Measurements from ENCODE around the gene LAGE3. TPM values are rescaled to one million over a fixed set of nuclear protein-coding genes. Genes with fewer than 3 reads are reported as not detected.
A peak's percentile ranks its signal among the peaks of the same experiment; 100 is the strongest.

Gene LAGE3
- total RNA-seq, 4 donors from 2014 or later, result 26.0 to 72.5 (median 29.3) TPM

- Histone ChIP-seq H3K9me3 (no peaks in the 10 kb centered on the region), H3K27me3 (no peaks in the 10 kb centered on the region), H3K4me3 (no peak overlapping the region), H3K27ac (no peak overlapping the region), H3K4me1 (peaks cover 3 to 11% of the 10 kb centered on the region in 2 donors), H3K36me3 (peaks cover 0 to 5% of the 10 kb centered on the region in 2 donors)
- in situ Hi-C loops (cut with MboI; ENCODE audit: low sequenced_read_pairs in 4 of 4), result no loop called here
- DNase-seq (no peak), ATAC-seq (no peak)
- intact Hi-C loops (cut with DNase I; ENCODE audit: low total_unique reads), result no loop called here
- no peak for TF ChIP-seq CTCF (IDR thresholded peaks at IDR 0.05 in 4 of 5, conservative IDR thresholded peaks at IDR 0.05 in 1 of 5)
- TF ChIP-seq POLR2A (IDR thresholded peaks at IDR 0.05), result no peak
Measured at GRCh38 chrX:154432210-154432609, 46.9 kb downstream of the LAGE3 start.

- Histone ChIP-seq H3K4me3 (no peak overlapping the region), H3K36me3 (peaks cover 0 to 5% of the 10 kb centered on the region in 2 donors), H3K9me3 (no peaks in the 10 kb centered on the region), H3K4me1 (peaks cover 3 to 11% of the 10 kb centered on the region in 2 donors), H3K27ac (no peak overlapping the region), H3K27me3 (no peaks in the 10 kb centered on the region)
- peak in 1 of 2 donors; percentile 33 for DNase-seq
- in situ Hi-C loops (cut with MboI; ENCODE audit: low sequenced_read_pairs in 4 of 4), result no loop called here
- no peak for ATAC-seq
- intact Hi-C loops (cut with DNase I; ENCODE audit: low total_unique reads), result no loop called here
- TF ChIP-seq CTCF (IDR thresholded peaks at IDR 0.05 in 4 of 5, conservative IDR thresholded peaks at IDR 0.05 in 1 of 5) (no peak), POLR2A (IDR thresholded peaks at IDR 0.05) (no peak)
Measured at GRCh38 chrX:154431341-154431740, 47.7 kb downstream of the LAGE3 start.

- no peak overlapping the region for H3K27ac ChIP-seq
Measured at GRCh38 chrX:154430916-154431315, 48.2 kb downstream of the LAGE3 start.

GRCh38 chrX:154430479-154430878 lies 48.6 kb downstream of the LAGE3 start:
- ATAC-seq, result no peak
- Histone ChIP-seq H3K27ac (no peak overlapping the region), H3K4me1 (peaks cover 3 to 7% of the 10 kb centered on the region in 2 donors), H3K9me3 (no peaks in the 10 kb centered on the region), H3K36me3 (peaks cover 0 to 5% of the 10 kb centered on the region in 2 donors), H3K4me3 (no peak overlapping the region), H3K27me3 (no peaks in the 10 kb centered on the region)
- DNase-seq, result no peak
- in situ Hi-C loops (cut with MboI; ENCODE audit: low sequenced_read_pairs in 4 of 4), result no loop called here
- intact Hi-C loops (cut with DNase I; ENCODE audit: low total_unique reads), result no loop called here
- TF ChIP-seq POLR2A (IDR thresholded peaks at IDR 0.05) (no peak), CTCF (IDR thresholded peaks at IDR 0.05 in 4 of 5, conservative IDR thresholded peaks at IDR 0.05 in 1 of 5) (no peak)

More at GRCh38 chrX:154430916-154431315, 48.2 kb downstream of the LAGE3 start:
- Histone ChIP-seq H3K27me3 (no peaks in the 10 kb centered on the region), H3K4me1 (peaks cover 3 to 7% of the 10 kb centered on the region in 2 donors), H3K36me3 (peaks cover 0 to 5% of the 10 kb centered on the region in 2 donors), H3K4me3 (no peak overlapping the region), H3K9me3 (no peaks in the 10 kb centered on the region)
- in situ Hi-C loops (cut with MboI; ENCODE audit: low sequenced_read_pairs in 4 of 4) (no loop called here), intact Hi-C loops (cut with DNase I; ENCODE audit: low total_unique reads) (no loop called here)
- TF ChIP-seq POLR2A (IDR thresholded peaks at IDR 0.05) (no peak), CTCF (IDR thresholded peaks at IDR 0.05 in 4 of 5, conservative IDR thresholded peaks at IDR 0.05 in 1 of 5) (no peak)
- DNase-seq, result no peak
- no peak for ATAC-seq

GRCh38 chrX:154429711-154430110 lies 49.4 kb downstream of the LAGE3 start:
- no peak for TF ChIP-seq CTCF (IDR thresholded peaks at IDR 0.05 in 4 of 5, conservative IDR thresholded peaks at IDR 0.05 in 1 of 5)
- no peak for TF ChIP-seq POLR2A (IDR thresholded peaks at IDR 0.05)
- Histone ChIP-seq H3K27ac (peak overlapping the region; percentile 74 to 91 (median 89)), H3K36me3 (peaks cover 0 to 1% of the 10 kb centered on the region in 2 donors), H3K4me3 (peak overlapping the region in 1 of 4 donors; percentile 67), H3K4me1 (peaks cover 3 to 7% of the 10 kb centered on the region in 2 donors), H3K27me3 (no peaks in the 10 kb centered on the region), H3K9me3 (no peaks in the 10 kb centered on the region)
- ATAC-seq, result no peak
- in situ Hi-C loops (cut with MboI; ENCODE audit: low sequenced_read_pairs in 4 of 4), result no loop called here
- DNase-seq, result no peak
- intact Hi-C loops (cut with DNase I; ENCODE audit: low total_unique reads), result no loop called here
